HG03442 (cell line): ENCODE measurements around the gene ZNF723.
"Not testable (repeated sequence)": the region's sequence is repeated elsewhere in the genome, so short reads cannot be mapped to it uniquely, and the experiment has no call there.

Experiments used
- ATAC-seq: cut with Tn5 transposase; IDR thresholded peaks from one replicate; pipeline ENCODE4 v1.9.1; 2021; ENCODE audit warnings: mild to moderate bottlenecking, moderate library complexity; ENCODE audit not compliant: unreplicated experiment

Gene ZNF723

GRCh38 chr19:22832031-22832762, at the start of gene ZNF723:
Gene ZNF723 (plus strand): TSS chr19:22832291. CDS start chr19:22832380, 89 bp downstream.
- ATAC-seq: no peak

- no peak for ATAC-seq
Observed at GRCh38 chr19:22783651-22784410, 48.3 kb upstream of the ZNF723 start, which contains the start of gene ZNF99. Gene ZNF99 (minus strand): TSS chr19:22784151. CDS start chr19:22784016, 135 bp downstream.

GRCh38 chr19:22792863-22793262, 39.2 kb upstream of the ZNF723 start:
- ATAC-seq: not testable (repeated sequence)

GRCh38 chr19:22797040-22797439, 35.1 kb upstream of the ZNF723 start:
- ATAC-seq: no peak

GRCh38 chr19:22806418-22806817, 25.7 kb upstream of the ZNF723 start:
- no peak for ATAC-seq

- ATAC-seq: no peak
Observed at GRCh38 chr19:22807061-22807835, 24.8 kb upstream of the ZNF723 start.

- no peak for ATAC-seq
Observed at GRCh38 chr19:22814124-22814523, 18.0 kb upstream of the ZNF723 start.

GRCh38 chr19:22831211-22831610, 880 bp upstream of the ZNF723 start:
- no peak for ATAC-seq

- ATAC-seq: not testable (repeated sequence)
Observed at GRCh38 chr19:22857713-22858320, 25.7 kb downstream of the ZNF723 start.

- no peak for ATAC-seq
Observed at GRCh38 chr19:22882797-22883196, 50.7 kb downstream of the ZNF723 start.

- ATAC-seq: no peak
Observed at GRCh38 chr19:22893855-22894270, 61.8 kb downstream of the ZNF723 start.

GRCh38 chr19:22901431-22902130, 69.5 kb downstream of the ZNF723 start:
- no peak for ATAC-seq
